Activated CD8-positive, alpha-beta memory T cell treated with anti-CD3 and anti-CD28 coated beads for 36 hours (primary cell): ENCODE results near the gene ARSJ. TPM values are rescaled to one million over a fixed set of nuclear protein-coding genes. Genes with fewer than 3 reads are reported as not detected.

Experiments used
- CTCF ChIA-PET: fragments of 350-600 bp; sonication (Branson Sonifier 250); formaldehyde crosslinking; loops from one replicate; lab custom pipeline; 2021; ENCODE audit warnings: antibody characterized with exemption; lab: Charles Lee
- POLR2A ChIA-PET: fragments of 350-600 bp; sonication (Branson Sonifier 250); formaldehyde crosslinking; loops from one replicate; lab custom pipeline; 2021; ENCODE audit warnings: antibody characterized with exemption; lab: Charles Lee
- total RNA-seq, 2 experiments: library from RNA; stranded (reverse); gene quantifications; one replicate each; pipeline ENCODE4 v1.2.3, GENCODE V29; 2021

ARSJ gene
- total RNA-seq, 2 experiments from 2014 or later = not detected

DNA sequence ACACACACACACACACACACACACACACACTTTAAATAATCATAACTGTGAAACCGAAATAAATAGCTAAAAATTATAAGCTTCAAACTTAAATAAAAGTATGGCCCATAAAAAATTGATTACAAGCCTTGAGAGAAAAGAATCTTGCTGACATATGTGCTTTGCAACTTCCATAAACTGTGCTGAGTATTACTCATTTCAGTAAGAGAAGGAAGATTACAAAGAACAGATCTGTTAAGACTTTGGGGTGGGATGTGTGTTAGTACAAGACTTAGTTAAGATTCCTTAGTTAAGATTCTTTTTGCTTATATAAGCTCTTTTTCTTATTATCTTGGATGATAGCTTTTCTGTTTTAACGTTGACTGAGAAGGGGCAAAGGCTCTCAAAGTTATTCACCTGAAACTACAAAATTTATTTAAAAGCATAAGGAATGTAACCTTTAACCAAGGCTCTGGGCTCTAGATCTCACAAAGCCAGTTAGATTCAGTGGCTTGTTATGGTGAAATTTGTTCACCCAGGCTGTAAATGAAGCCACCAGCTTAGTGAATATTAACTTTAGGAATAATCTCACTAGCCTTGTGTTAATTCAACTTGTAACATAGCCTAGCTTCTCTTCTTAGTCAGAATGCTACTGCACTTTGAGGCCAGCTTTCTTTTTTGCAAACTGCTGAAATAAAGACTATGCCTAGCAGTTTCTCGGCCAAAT, 58.2 kb downstream of the ARSJ start:
- ChIA-PET POLR2A (no interaction called here), CTCF (interaction anchor here (0.9 kb wide), 1 partner anchor 8 kb away, joined by 3 read pairs; no protein-coding TSS in a partner anchor)

DNA sequence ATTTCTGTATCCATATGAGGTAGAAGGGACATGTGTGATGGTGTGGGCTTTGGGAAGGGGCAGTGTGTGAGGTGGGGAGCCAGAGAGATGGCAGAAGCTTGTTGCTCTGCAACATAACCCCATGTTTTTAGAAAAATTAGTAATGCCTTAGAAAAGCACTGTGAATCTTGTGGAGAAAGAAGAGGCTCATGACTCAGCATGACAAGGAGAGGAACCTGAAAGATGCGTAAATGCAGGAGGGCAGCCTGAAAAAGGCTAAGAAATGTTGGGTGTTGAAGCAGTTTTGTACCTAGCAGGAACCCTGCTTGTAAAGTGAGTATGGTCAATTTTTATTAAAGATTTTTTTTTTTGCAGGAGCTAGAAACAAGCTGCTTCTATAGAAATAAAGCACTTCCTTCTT, 59.8 kb downstream of the ARSJ start:
- ChIA-PET POLR2A (interaction anchor here (0.6 kb wide), 1 partner anchor 193 kb away, joined by 3 read pairs; no protein-coding TSS in a partner anchor), CTCF (no interaction called here)

DNA sequence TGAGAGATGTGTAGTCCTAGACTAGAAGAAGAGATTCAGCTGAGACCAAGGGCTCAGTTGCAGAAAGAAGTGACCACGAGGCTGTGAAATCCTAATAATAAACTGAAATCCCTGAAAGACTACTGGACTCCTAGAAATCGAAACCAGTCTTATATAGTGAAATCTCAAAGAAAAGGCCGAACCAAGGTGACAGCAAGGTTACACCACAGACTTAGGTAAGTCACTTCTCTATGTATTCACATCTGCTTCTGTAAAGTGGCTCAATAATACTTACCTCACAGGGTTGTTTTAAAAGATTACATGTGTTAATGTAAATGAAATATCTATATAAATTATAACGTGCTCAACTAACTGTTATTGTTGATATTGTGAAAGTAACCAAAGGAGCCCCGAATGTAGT, 60.3 kb downstream of the ARSJ start:
- CTCF ChIA-PET = no interaction called here
- POLR2A ChIA-PET = no interaction called here

- POLR2A ChIA-PET = no interaction called here
- CTCF ChIA-PET = no interaction called here
Observed at GRCh38 chr4:113908829-113909228, 70.6 kb downstream of the ARSJ start.

DNA sequence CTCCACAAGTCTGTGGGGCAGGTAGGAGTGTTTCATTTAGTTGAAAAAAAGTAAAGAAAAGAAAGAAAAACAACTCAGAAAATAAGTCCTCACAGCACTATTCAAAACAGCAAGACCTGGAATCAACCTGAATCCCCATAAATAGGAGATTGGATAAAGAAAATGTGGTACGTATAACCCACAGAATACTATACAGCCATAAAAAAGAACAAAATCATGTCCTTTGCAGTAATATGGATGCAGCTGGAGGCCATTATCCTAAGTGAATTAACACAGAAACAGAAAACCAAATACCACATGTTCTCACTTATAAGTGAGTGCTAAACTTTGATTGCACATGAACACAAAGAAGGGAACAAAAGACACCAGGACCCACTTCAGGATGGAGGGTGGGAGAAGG, 71.9 kb downstream of the ARSJ start:
- ChIA-PET CTCF (no interaction called here), POLR2A (no interaction called here)

DNA sequence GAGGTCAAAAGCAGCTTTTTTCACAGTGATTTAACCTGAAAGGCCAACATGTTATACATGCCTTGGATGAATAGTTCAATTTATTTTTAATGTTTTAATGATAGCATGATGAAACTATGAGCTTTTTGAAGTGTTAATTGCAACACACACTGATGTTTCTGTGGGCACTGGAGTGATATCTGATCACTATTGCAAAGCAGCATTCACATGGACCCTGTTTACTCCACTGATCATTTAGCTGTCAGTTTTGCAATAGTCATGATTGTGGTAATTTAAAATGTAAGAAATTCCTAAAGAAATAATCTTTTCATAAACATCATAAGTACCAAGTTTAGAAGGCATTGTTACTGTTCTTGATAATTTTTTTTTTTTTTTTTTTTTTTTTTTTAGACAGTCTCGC, 74.1 kb downstream of the ARSJ start:
- ChIA-PET POLR2A (no interaction called here), CTCF (no interaction called here)

- POLR2A ChIA-PET = interaction anchor here (0.6 kb wide), 1 partner anchor 209 kb away, joined by 3 read pairs; no protein-coding TSS in a partner anchor
- CTCF ChIA-PET = no interaction called here
Observed at GRCh38 chr4:113904877-113905276, 74.6 kb downstream of the ARSJ start.

DNA sequence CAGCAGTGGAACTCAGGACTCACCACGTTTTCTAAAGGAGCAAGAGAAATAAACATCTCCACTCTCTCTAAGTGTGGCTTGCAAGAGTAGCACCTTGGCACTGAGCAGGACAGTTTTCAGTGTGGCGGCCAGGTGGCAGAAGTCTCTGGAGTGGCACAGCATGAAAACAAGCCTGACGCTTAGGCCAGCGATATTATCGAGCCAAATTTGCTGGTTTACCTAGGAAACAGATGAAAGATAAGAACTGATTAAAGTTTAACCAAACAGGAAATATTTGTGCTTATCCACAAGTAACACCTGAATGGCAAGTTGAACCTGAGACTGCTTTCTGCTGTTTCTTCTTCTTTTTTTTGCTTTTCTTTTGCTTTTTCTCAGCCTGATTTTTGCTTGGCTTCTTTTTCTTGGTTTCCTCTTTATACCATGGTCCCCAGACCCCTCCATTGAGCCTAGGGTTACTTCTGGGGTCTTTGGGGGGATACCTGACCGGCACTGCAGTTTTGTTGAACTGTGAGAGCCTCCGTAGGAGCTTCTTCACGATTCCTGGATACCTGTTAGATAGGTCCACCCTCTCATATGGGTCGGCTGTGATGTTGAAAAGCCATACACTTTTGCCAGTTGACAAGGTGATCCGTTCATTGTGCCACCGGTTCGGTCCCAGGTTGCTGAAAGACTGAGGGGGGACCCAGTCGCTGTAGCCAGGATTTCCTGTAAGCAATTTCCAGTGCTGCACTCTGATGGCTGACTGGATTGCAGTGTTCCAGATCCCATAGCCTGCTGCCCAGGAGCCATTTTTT, 77.3 kb downstream of the ARSJ start:
- CTCF ChIA-PET = no interaction called here
- POLR2A ChIA-PET = no interaction called here

DNA sequence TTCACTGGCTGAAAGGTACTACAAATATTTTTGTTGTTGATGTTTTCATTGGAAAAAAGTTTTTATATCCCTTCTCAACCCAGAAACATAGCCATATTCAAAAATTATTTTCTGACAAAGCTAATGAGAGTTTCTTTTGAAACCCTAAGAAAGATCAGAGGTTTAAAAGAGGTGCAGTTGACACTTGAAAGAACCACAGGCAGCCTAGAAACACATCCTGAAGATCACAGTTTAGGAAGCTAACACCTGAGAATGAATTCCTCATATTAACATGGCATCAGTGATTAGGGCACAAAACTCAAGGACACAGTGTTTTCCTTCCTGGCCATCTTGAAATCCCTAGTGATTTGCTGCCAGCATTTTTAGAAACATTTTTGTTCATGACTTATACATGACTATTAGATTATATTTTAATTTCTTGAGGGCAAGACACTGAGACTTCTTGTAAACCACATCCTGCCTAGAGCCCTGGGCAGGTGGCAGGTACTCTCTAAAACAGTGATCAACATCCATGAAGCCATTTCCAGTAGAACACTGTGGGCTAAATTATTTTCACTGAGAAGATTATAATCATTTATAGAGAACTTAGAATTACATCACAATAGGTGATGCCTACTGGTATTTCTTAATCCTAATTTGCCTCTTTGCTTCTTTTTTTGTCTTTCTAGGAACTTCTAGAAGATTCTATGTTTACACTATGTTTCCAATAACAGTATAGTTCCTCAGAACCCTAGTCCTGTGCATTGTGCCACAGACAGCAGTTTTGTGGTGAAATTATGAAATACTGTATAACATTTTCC, 80.0 kb downstream of the ARSJ start:
- ChIA-PET POLR2A (no interaction called here), CTCF (no interaction called here)

DNA sequence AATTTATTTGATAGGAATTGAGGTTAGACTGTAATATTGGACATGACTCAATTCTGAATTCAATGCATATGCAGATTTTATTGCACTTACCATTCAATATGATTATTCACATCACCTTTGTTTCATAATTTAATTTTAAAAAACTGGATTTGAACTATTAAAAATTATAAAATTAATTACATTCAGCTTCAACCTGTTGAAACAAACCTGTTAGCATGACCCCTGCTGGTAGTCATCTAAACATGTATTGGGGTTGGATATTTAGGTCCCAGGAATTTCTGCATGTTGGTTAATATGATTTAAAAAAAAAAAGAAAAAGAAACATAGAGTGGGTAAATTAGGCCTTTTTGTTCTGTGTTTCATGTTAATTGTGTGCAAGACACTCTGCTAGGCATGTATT, 85.9 kb downstream of the ARSJ start:
- ChIA-PET POLR2A (no interaction called here), CTCF (no interaction called here)

- ChIA-PET CTCF (no interaction called here), POLR2A (no interaction called here)
Observed at GRCh38 chr4:113888006-113888405, 91.4 kb downstream of the ARSJ start.

DNA sequence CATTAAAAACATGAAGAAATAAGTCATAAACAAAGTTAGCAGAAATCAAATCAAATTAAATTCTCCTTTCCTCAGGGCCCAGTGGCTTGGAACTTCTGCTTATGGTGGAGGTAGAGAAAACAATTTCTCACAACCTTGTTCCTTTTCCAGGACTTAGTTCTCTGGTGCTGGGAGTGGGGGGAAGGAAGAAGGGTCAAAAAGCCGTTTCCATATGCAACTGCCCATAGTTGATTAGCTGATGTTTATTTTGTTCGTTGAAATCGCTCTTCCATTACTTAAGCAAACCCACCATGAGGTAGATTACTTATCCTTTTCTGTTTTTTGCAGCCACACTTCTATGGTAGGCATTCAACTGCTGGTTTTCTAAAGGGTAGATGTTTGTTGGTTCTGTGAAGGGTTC, 94.2 kb downstream of the ARSJ start:
- ChIA-PET CTCF (no interaction called here), POLR2A (no interaction called here)

DNA sequence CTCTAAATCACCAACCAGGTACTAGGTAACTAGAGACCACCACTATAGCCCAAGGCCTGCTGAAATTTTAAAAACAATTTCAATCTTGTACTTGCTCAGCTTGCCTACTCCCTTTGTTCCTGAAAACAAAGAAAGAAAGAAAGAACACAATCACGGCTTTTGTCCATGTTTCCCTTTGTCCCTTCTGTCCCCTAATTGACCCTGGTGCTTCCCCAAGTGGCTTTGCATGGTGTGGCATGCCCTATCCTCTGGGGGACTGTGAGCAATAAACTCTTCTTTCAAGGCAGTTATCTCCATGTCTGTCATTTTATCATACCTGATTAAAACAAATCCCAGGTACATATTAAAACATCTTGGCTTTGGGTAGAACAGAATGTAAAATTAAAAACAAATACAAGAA, 94.8 kb downstream of the ARSJ start:
- POLR2A ChIA-PET = no interaction called here
- CTCF ChIA-PET = no interaction called here

GRCh38 chr4:113882668-113883067, 96.8 kb downstream of the ARSJ start:
- POLR2A ChIA-PET = no interaction called here
- CTCF ChIA-PET = no interaction called here

- ChIA-PET POLR2A (no interaction called here), CTCF (no interaction called here)
Observed at GRCh38 chr4:113881256-113881655, 98.2 kb downstream of the ARSJ start.

- ChIA-PET POLR2A (no interaction called here), CTCF (no interaction called here)
Observed at GRCh38 chr4:113880240-113881028, 99.0 kb downstream of the ARSJ start.

DNA sequence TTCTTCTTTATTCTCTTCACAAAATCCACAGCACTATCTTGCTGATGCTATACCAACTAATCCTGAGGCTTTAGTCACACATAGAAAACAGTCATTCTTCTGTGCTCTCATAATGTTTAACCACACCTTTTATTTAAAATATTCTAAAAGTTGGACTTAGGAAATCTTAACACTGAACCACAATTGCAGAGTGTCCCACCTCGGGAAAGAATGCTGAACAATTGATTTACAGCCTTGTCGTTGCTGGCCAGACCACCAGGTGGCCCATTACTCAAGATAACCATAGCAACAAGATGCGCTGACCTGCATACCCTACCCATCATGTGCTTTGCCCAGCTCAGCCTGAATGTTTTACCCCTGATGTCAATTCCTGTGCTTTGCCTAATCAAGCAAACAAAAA, 100.8 kb downstream of the ARSJ start:
- ChIA-PET POLR2A (no interaction called here), CTCF (no interaction called here)

DNA sequence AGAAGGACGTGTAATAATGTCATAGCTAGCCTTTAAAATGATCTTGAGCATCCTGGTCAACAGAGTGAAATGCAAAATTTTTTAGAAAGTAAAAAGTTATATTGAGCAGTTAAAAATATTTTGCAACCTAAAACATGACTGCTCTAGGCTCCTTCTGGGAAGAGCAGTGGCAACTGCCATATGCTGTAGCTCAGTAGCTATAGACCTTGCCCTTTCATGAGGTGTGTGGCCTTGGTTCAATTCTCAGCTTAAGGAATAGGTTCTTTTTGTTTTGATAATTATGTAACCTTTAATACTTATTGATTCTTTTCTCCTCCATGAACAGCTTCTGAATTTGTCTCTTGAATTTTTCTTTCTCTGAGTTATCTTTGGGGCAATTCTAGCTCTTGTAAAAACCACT, 105.0 kb downstream of the ARSJ start:
- ChIA-PET POLR2A (no interaction called here), CTCF (interaction anchor here (0.5 kb wide), 1 partner anchor 178 kb away, joined by 3 read pairs; no protein-coding TSS in a partner anchor)

DNA sequence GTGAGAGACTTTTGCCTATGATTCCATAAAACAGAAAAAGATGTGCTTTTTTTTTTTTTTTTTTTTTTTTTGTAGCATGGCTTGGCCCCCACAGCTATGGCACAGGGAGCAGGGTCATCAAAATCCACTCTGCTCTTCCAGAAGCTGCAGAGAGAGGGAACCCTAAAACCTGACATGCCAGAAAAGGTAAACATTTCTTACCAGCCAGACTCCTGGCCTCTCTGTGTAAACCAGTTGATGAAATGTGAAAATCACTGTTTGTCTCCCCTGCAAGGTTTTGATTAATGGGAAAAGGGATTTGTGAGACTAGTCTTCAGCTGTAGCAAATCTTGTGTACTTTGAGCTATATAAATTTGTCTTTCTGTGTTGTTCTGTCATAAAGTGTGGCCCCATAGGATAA, 105.9 kb downstream of the ARSJ start:
- CTCF ChIA-PET = no interaction called here
- POLR2A ChIA-PET = no interaction called here
